Skeletal muscle tissue (tissue), 5 donors: ENCODE data around the gene C17orf100. TPM values are rescaled to one million over a fixed set of nuclear protein-coding genes. Genes with fewer than 3 reads are reported as not detected.

Experiments
- H3K27ac ChIP-seq: one replicate; pipeline ENCODE4 v1.7.0; 2013; ENCODE audit warnings: mild to moderate bottlenecking, low read depth, low read length, inconsistent platforms
- H3K27me3 ChIP-seq, 3 donors: one replicate each; pipeline ENCODE4 v1.7.0; 2013; ENCODE audit warnings: low read length in 3 of 3; ENCODE audit not compliant: control insufficient read depth in 3 of 3, insufficient read depth in 3 of 3
- H3K36me3 ChIP-seq, 3 donors: one replicate each; pipeline ENCODE4 v1.7.0; 2013; ENCODE audit warnings: low read length in 3 of 3; ENCODE audit not compliant: control insufficient read depth in 3 of 3, insufficient read depth in 3 of 3
- H3K4me1 ChIP-seq, 3 donors: one replicate each; pipeline ENCODE4 v1.7.0; 2013; ENCODE audit warnings: low read length in 3 of 3, mild to moderate bottlenecking in 3 of 3; ENCODE audit not compliant: control insufficient read depth in 3 of 3, insufficient read depth in 3 of 3
- H3K4me3 ChIP-seq, 3 donors: one replicate each; pipeline ENCODE4 v1.7.0; 2013; ENCODE audit warnings: low read length in 3 of 3
- H3K9ac ChIP-seq, 3 donors: one replicate each; pipeline ENCODE4 v1.7.0; 2013; ENCODE audit warnings: low read length in 3 of 3, mild to moderate bottlenecking in 3 of 3, moderate library complexity in 2 of 3, low read depth in 1 of 3
- H3K9me3 ChIP-seq, 3 donors: one replicate each; pipeline ENCODE4 v1.7.0; 2013; ENCODE audit warnings: low read length in 3 of 3; ENCODE audit not compliant: control insufficient read depth in 3 of 3
- small RNA-seq: library from RNA; depleted of rRNA; stranded (forward); fragments of <200 nt; gene quantifications from one replicate; pipeline ENCODE3, GENCODE V24; 2014
- total RNA-seq: library from RNA; depleted of rRNA; stranded (reverse); fragments of >200 nt; gene quantifications from one replicate; pipeline ENCODE4 v1.2.3, GENCODE V29; 2014
- donor health status: Osteomylitis.

C17orf100 gene
- total RNA-seq, 1 donor from 2014 or later, result not detected

- Histone ChIP-seq H3K9ac (no peak overlapping the region), H3K4me1 (peaks cover 4 to 16% (median 5%) of the 10 kb centered on the region in 3 donors), H3K9me3 (no peaks in the 10 kb centered on the region), H3K27ac (no peak overlapping the region), H3K36me3 (no peaks in the 10 kb centered on the region), H3K4me3 (no peak overlapping the region), H3K27me3 (peaks cover 15 to 18% (median 17%) of the 10 kb centered on the region in 3 donors)
Observed at GRCh38 chr17:6699997-6700947, 48.7 kb downstream of the C17orf100 start.

GRCh38 chr17:6700948-6701307 lies 49.4 kb downstream of the C17orf100 start:
- H3K36me3 ChIP-seq, result no peaks in the 10 kb centered on the region
- no peak overlapping the region for H3K9ac ChIP-seq
- H3K4me1 ChIP-seq, result peaks cover 4 to 16% (median 5%) of the 10 kb centered on the region in 3 donors
- H3K27ac ChIP-seq, result no peak overlapping the region
- H3K27me3 ChIP-seq, result peaks cover 20 to 21% (median 20%) of the 10 kb centered on the region in 3 donors
- no peak overlapping the region for H3K4me3 ChIP-seq
- H3K9me3 ChIP-seq, result no peaks in the 10 kb centered on the region

- H3K4me1 ChIP-seq, result peaks cover 4 to 13% (median 5%) of the 10 kb centered on the region in 3 donors
- H3K9me3 ChIP-seq, result no peaks in the 10 kb centered on the region
- H3K27me3 ChIP-seq, result peaks cover 25 to 28% (median 27%) of the 10 kb centered on the region in 3 donors
- H3K4me3 ChIP-seq, result no peak overlapping the region
- no peak overlapping the region for H3K9ac ChIP-seq
- H3K36me3 ChIP-seq, result no peaks in the 10 kb centered on the region
- no peak overlapping the region for H3K27ac ChIP-seq
Observed at GRCh38 chr17:6701719-6702118, 50.2 kb downstream of the C17orf100 start.

DNA sequence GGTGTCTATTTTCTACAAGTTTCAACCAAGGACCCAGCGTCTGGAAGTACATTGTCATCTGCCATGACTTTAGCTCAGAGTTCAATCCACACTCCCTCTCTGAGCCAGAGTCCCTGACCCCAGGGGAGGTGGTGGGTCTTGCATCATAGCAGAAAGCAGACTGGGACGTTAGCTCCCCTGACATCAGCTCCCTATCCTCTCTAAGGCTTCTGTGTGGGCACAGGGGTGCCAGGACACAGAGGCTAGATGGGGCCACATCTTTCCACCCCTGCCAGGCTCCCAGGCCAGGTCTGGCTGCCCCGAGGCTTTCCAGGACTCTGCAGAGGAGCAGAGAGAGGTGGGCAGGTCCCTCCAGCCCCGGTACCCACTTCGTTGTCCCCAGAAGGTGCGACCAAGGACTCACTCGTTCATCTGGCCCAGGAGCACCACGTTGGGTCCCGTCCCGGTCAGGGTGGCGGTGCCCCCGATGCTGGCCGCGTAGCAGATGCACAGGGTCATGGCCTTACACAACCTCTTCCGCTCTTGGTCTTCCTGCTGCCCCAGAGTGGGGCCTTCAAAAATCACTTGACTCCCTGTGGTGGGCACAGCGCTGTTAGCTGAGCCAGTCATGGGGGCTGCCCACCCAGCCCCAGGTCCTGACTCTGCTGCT lies 51.1 kb downstream of the C17orf100 start:
- no peak overlapping the region for H3K27ac ChIP-seq
- H3K9ac ChIP-seq, result no peak overlapping the region
- H3K9me3 ChIP-seq, result no peaks in the 10 kb centered on the region
- H3K4me1 ChIP-seq, result peaks cover 0 to 3% (median 0%) of the 10 kb centered on the region in 3 donors
- no peak overlapping the region for H3K4me3 ChIP-seq
- H3K36me3 ChIP-seq, result no peaks in the 10 kb centered on the region
- peaks cover 27 to 32% (median 30%) of the 10 kb centered on the region in 3 donors for H3K27me3 ChIP-seq

Small RNA genes within 50 kb of the gene (small RNA-seq; reads per million reads assigned to genes)
- not detected for gene MIR4520-1

Other genes with a start within 250 kb of the C17orf100 start
- not detected for gene AIPL1, start 216.6 kb upstream of the C17orf100 start, total RNA-seq
- gene PIMREG, start 207.3 kb upstream of the C17orf100 start, total RNA-seq, result 6.3 TPM
- gene PITPNM3, start 95.2 kb upstream of the C17orf100 start, total RNA-seq, result 1.0 TPM
- gene KIAA0753, start 11.1 kb upstream of the C17orf100 start, total RNA-seq, result 11.5 TPM
- gene TXNDC17, start 10.7 kb upstream of the C17orf100 start, total RNA-seq, result 8.4 TPM
- 3.1 TPM for gene MED31, start 157 bp upstream of the C17orf100 start, total RNA-seq
- gene SLC13A5, start 61.6 kb downstream of the C17orf100 start, total RNA-seq, result not detected
- 7.3 TPM for gene XAF1, start 104.3 kb downstream of the C17orf100 start, total RNA-seq
- gene FBXO39, start 124.5 kb downstream of the C17orf100 start, total RNA-seq, result under 0.01 TPM
- gene TEKT1, start 180.0 kb downstream of the C17orf100 start, total RNA-seq, result not detected